ENCODE results near the gene USP40.

DNA sequence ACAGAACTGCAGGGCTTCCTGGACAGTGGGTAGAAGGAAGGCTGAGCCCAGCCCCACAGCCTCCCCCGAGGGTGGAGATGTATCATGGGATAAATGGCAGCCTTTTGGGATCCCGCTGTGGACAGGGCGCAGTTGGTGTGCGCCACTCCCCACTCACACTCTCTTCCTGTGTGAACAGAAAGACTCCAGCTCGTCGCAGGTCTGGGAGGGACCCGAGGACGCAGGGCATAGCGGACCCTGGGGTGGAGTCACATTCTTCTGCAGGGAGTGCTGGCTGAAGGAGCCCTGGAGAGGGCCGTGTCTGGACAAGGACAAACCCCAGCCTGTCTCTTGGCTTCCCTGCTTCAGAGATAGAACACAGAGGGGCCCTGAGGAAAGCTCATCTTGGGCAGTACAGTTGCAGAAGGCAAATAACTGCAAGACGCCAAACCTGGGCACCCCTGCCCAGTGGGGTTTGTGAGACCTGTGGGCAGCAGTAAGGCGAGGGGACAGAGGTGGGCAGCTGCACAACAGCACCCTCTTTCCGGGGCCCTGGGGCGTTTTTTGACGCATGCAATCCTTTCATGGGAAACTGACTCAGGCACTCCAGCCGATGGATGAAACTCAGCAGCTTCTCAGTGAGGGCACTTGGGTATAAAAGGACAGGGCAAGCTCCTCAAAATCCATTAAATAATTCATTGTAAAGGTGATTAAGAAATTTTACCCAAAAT is 101.9 kb downstream of the USP40 start:
- TF ChIP-seq CTCF (conservative IDR thresholded peaks at IDR 0.05), result no peak
- no peak for TF ChIP-seq EZH2 (IDR thresholded peaks at IDR 0.05; ENCODE audit: low read depth)

Data from PC-9 (cell line).